CMK (cell line): ENCODE measurements around the gene IRF2.
A peak's percentile ranks its signal among the peaks of the same experiment; 100 is the strongest.

Experiments used
- DNase-seq: peaks from one replicate; pipeline ENCODE4 v3.0.0-alpha.2; 2010; ENCODE audit warnings: low read depth

Gene IRF2

GRCh38 chr4:184473499-184474262 is 669 bp downstream of the IRF2 start:
- DNase-seq: peak; percentile 8

DNA sequence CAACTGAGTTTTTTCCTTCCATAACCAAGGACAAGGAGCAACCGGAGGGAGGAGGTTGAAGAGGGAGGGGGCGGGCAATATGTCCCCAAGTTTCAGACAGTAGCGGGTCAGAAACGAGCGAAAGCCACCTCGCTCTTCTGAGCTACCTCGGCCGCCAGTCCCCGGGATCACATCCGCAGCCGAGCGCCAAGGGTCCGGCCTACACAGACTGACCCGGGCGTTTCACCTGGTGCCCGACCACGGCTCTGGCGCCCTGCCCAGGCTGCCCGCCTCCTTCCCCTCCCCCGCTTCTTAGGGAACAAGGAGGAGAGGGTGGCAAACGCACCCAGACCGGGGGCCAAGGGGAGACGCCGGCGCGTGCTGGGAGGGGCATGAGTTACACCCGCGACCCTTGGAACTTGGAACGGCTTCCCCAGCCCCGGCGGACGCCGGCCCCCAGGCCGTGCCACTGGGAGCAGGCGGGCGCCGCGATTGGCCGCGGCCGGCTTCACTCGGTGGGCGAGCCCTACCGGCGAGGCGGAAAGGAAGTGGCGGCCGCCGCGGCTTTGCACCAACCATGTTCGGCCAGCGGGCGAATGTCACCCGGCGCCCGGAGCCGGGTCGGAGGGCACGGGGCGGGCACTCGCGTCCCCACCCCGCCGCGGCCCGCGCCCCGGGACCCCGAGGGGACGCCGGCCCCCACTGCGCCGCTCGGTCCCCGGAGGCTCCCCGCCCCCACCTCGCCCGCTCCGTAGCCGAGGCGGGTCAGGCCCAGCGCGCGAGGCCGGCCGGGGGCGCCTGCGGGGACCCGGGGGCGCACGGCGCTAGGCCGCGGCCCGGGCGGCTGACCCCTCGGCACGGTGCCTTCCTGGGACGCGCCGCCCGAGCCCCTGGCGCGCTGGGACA is 1.5 kb downstream of the IRF2 start:
- DNase-seq: peak; percentile 52

- no peak for DNase-seq
Observed at GRCh38 chr4:184471881-184472613, 2.3 kb downstream of the IRF2 start.

DNA sequence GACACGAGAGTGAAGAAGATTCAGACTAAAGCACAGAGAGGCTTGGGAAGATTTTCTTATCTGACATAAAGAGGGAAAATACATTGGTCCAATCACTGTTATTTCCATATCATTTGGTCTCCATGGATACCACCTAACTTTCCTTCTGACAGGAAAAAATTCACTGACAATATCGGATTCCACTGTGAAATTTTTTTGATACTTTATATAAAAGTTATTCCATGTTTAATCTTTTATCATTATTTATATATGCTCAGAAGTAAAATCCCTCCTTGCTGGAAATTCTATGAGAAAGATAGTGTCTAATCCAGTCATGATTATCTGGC is 3.6 kb downstream of the IRF2 start:
- no peak for DNase-seq

- no peak for DNase-seq
Observed at GRCh38 chr4:184466634-184467033, 7.7 kb downstream of the IRF2 start.

DNA sequence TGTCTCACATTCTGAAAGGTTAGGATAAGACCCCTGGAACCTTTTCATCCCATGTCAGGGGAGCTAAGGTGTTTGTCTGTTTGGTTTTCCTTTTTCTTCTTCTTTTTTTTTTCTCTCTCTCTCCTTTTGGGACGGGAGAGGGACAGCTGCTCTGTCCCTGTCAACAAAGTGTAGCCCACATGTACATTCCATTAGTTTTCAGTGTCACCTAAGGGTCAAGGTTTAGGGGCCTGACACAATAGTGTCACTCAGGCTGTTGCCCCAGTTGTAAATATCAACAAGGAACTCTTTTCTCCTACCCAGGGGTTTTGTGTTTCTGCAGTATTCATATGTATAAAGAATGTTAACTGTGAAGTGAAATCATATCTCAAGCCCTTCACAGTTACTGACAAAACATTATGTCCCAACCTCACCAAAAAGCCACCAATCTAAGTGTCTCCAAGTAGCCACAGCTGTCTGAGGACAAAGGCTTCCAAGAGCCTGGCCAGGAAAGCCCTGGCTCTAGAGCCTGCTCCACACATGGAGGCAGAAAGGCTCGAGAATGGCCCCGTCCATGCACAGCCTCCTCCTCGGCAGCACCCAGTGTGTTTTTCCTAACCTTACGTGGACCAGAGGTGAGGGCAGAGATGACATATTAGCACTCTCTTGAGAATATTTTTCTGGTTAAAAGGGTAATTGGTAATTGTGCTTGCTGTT is 9.4 kb downstream of the IRF2 start:
- no peak for DNase-seq

DNA sequence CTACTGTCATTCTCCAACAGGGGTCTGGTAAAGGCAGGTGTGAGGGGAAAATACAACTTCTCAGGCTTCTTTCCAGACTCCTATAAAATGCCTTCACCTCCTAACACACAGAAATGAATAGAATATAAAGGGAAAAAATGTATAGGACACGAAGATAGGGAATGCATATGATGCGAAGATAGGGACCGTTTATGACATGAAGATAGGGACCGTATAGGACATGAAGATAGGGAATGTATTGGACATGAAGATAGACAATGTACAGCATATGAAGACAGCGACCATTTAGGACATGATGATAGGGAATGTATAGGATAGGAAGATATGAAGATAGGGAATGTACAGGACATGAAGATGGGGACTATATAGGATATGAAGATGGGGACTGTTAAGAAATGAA is 10.5 kb downstream of the IRF2 start:
- no peak for DNase-seq

DNA sequence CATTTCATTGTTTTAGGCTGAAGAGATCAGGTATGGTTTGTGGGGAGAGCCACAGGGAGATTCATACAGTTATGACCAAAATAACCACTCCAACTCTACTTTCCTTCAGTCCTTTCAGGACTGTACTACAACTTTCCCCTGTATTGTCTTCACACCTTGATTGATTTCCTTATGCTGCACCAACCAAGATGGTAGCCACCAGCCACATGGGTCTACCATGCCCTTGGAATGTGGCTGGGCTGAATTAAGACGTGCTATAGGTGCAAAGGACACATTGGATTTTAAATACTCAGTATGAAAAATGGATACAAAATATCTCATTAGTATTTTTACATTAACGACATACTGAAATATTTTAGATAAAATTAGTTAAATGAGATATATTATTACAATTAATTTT is 11.2 kb downstream of the IRF2 start:
- no peak for DNase-seq

GRCh38 chr4:184462724-184463123 is 11.6 kb downstream of the IRF2 start:
- DNase-seq: no peak

DNA sequence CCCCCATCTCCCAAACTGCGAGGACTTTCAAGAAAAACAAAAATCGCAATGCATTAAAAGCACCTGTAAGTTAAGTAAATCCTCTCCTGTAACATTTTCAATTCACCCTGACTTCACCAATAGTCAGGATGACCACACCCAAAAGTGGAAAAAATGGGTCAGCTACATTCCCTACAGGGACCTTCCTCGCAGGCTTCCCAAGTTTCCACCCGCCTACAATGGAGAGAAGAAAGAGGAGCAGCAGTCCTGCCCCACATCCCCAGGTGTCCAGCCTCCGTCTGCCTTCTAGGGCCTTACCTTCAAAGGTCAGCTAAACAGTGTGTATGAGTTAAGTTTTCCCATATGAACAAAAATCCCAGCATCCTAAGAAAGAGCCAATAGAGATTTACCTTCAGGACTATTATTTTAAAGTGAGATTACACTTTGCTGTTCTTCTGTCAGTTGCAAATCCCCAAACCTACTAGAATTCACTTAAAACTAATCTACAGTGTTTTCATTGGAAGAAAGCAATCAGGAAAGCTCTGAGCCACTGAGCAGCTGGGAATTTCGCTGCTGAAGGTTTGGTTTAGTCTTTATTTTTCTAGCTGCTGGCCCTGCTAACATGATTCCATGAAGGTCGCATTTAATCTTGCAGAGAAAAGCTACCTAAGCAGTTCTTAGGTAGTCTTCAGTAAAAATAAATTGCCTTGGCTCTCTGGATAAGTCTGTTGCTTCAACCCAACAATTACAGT is 12.5 kb downstream of the IRF2 start:
- no peak for DNase-seq

DNA sequence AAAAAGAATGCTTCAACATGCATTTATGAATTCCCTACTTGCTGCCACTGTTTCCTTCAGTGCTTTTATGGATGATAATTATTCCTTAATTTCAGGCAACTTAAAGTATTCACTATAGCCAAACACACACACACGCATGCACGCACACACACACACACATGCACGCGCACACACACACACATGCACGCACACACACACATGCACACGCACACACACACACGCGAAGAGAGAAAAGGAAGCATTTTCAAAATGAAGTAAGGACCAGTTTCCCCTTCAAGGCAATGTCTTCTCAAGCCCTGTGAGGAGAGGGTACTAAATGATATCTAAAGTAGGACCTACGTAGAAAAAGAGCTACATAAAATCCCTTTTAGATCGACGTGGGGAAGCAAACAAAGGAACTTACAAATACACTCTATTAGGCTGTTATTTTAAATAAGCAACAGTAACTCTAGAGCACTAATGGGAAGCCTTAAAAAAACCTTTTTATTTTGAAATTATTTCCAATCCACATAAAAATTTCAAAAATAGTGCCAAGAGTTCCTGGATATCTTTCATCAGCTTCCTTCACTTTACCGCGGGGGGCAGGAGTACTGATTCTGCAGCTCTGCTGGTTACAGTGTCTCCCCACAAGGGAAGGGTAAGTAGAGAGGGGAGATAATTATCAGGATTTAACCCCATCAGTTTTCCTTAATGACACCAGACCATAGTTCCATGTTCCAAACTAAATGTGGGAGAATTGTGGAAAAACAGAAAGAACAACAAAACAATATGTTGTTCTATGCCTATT is 13.7 kb downstream of the IRF2 start:
- peak; percentile 8 for DNase-seq

DNA sequence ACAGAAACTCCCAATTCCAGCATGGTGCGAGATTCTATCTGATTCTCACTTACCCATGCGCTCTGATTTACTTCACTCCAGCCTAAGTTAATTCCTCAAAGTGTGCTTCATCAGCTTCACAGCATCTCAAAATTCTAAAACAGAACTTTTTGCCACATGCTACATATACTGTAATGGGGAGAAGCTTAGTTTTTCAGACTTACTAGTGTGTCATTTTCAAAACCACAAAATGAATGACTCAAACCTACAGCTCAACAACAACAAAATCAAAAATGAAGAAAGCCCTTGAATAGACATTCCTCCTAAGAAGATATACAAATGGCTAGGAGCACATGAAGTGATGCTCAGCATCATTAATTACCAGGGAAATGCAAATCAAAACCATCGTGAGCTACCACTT is 14.9 kb downstream of the IRF2 start:
- DNase-seq: no peak

DNA sequence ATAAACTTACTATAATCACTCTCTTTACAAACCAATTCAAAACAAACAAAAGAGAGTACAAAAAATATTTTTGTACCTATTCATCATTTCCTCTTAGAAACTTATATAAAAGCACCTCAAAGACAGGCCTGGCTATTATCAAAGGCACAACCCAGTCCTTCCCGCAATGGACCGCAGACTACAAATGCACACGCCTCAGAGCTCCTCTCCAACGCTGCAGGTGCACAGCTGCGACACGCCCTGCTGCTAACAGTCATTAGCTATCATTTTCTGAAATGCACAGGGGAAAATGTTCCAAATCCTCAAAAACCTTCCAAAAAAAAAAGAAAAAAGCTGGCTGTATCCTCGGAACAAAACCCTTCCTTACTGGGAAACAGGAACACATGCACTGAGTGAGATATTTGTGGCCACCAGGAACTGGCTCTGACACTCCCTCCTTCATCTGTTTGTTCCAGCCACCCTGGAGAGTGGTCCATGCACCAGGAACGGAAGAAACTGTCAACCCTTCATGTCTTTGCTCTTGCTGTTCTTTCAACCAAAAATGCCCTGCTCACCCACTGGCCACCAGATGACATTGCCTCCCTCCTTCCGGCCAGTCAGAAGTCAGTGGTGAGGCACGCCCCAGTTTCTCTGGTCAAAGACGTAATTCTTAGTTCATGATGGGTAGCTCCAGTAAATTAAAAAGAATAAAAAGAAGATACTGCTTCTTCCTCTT is 16.7 kb downstream of the IRF2 start:
- DNase-seq: no peak

- no peak for DNase-seq
Observed at GRCh38 chr4:184456337-184456736, 18.0 kb downstream of the IRF2 start.

- no peak for DNase-seq
Observed at GRCh38 chr4:184455299-184455698, 19.1 kb downstream of the IRF2 start.

DNA sequence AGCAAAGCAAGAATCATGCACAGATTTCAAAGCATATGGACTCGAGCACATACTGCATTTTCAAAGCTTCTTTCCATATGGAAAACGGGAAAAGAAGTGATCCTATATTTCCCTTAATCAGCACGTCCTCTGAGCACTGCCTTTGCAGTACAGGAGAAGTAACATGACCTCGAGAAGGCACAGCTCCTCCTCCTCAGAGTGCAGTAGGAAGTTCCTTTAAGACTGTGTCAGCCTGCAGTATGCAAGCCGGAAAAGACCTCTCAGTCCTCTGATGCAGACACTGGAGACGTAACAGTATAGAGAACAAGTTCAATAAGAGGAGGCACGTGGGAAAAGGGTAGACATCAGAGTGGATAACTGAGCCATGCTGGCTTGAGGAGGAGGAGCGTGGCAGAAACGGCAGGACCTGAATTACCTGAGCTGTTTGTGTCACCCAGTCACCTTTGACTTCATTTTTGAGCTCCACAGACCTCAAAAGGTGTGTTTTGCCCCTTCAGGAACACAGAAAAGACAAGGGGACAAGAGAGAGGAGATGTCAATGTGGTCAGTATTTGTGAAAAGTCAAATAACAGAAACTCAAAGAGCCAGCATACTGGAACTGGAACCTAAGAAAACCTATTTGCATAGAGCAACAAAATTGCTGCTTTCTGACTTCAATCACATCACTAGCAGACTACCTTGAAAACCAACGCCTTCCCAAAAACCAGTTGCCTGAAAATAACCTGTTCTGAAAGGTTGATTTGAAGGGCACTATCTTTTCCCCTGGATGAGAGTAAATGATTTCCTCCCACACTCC is 20.8 kb downstream of the IRF2 start:
- DNase-seq: peak; percentile 7

DNA sequence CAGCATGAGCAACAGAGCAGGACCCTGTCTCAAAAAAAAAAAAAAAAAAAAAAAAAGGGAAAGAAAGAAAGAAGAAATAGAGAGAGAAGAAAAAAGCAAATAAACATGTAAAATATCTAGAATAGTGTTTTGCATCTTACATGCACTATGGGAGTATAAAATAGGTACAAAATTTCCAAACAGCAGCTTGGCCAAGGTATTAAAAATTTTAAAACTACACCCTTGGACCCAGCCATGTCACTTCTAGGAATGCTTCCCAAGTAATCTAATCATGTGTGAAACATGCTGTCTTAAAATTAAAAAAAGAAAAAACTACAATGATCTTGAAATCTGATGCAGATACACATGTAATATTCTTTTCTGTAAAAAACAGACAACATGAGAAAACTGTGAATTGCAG is 21.6 kb downstream of the IRF2 start:
- no peak for DNase-seq

DNA sequence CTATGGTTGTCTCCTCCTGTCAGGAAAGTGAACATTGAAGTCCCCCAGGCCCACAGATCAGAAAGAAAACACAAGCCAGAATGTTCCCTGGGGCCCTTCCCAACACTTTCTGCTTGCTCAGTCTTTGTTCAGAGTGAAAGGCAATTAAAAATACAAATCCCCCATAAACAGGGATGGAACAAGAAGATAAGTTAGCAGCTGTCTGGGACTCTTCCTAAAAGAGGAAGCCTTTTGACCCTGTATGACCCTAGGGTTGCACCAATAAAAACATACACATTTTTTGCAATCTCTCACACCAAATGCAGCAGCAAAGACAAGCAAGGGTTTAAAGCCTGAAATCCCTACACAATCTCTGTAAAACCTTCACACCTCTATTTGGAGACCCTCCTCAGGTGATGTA is 22.6 kb downstream of the IRF2 start:
- peak; percentile 49 for DNase-seq
